Smooth muscle cell (in vitro differentiated cells): Measurements from ENCODE around the gene ESF1. TPM values are rescaled to one million over a fixed set of nuclear protein-coding genes. Genes with fewer than 3 reads are reported as not detected.

Experiments used
- DNase-seq: peaks from one replicate; lab custom pipeline; 2025; ENCODE audit not compliant: unreplicated experiment; lab: John Stamatoyannopoulos, UW
- H2AFZ ChIP-seq: fragments of 200-600 bp; sonication (generic); 2 replicates; pipeline ENCODE4 v1.6.0; 2016; ENCODE audit warnings: antibody characterized with exemption, low read depth, mild to moderate bottlenecking
- H3F3A ChIP-seq: fragments of 200-600 bp; sonication (generic); 2 replicates; pipeline ENCODE4 v1.6.0; 2017; ENCODE audit warnings: antibody characterized with exemption, low read depth
- H3K27ac ChIP-seq: fragments of 200-600 bp; sonication (generic); 2 replicates; pipeline ENCODE4 v1.5.1; 2016; ENCODE audit warnings: low read depth, mild to moderate bottlenecking
- H3K27me3 ChIP-seq: fragments of 200-600 bp; sonication (generic); 2 replicates; pipeline ENCODE4 v1.6.1; 2016; ENCODE audit warnings: low read depth, mild to moderate bottlenecking
- H3K36me3 ChIP-seq: fragments of 200-600 bp; sonication (generic); 2 replicates; pipeline ENCODE4 v1.5.1; 2016; ENCODE audit warnings: low read depth
- H3K4me1 ChIP-seq: fragments of 200-600 bp; sonication (generic); 2 replicates; pipeline ENCODE4 v1.5.1; 2016; ENCODE audit warnings: low read depth
- H3K4me2 ChIP-seq: fragments of 200-600 bp; sonication (generic); 2 replicates; pipeline ENCODE4 v1.6.0; 2016; ENCODE audit warnings: mild to moderate bottlenecking
- H3K4me3 ChIP-seq: fragments of 200-600 bp; sonication (generic); 2 replicates; pipeline ENCODE4 v1.5.1; 2016; ENCODE audit warnings: mild to moderate bottlenecking
- H3K79me2 ChIP-seq: fragments of 200-600 bp; sonication (generic); 2 replicates; pipeline ENCODE4 v1.6.0; 2016; ENCODE audit warnings: low read depth, mild to moderate bottlenecking
- H3K9ac ChIP-seq: fragments of 200-600 bp; sonication (generic); 2 replicates; pipeline ENCODE4 v1.6.0; 2016; ENCODE audit warnings: low read depth
- H3K9me3 ChIP-seq: fragments of 200-600 bp; sonication (generic); replicated peaks from 2 replicates; pipeline ENCODE4 v1.5.1; 2016; ENCODE audit warnings: low read depth
- H4K20me1 ChIP-seq: fragments of 200-600 bp; sonication (generic); 2 replicates; pipeline ENCODE4 v1.6.0; 2016; ENCODE audit warnings: low read depth
- WGBS: methylation state at CpG from one replicate; pipeline ENCODE4 v1.1.7; 2016; ENCODE audit warnings: low lambda C conversion rate; 5-methylcytosine and 5-hydroxymethylcytosine counted together
- polyA plus RNA-seq: library from polyadenylated mRNA; unstranded; fragments of >200 nt; fragmentation: Nextera tagmentation; extraction: Ambion mirVana; gene quantifications from 2 replicates; pipeline ENCODE4 v1.2.1, GENCODE V29; 2016
- total RNA-seq: library from RNA; depleted of rRNA; stranded (reverse); fragments of >200 nt; gene quantifications from 2 replicates; pipeline ENCODE4 v1.2.3, GENCODE V29; 2014
- TF ChIP-seq, protein P1 (sequence below): fragments of 200-600 bp; sonication (generic); IDR thresholded peaks from 2 replicates; pipeline ENCODE4 v1.5.1; 2017; ENCODE audit warnings: borderline replicate concordance, mild to moderate bottlenecking, antibody characterized with exemption; ENCODE audit not compliant: insufficient read depth, poor library complexity, severe bottlenecking

The ESF1 gene
- total and polyA plus RNA-seq, 2 experiments from 2014 or later: 5.6 to 9.3 TPM

DNA sequence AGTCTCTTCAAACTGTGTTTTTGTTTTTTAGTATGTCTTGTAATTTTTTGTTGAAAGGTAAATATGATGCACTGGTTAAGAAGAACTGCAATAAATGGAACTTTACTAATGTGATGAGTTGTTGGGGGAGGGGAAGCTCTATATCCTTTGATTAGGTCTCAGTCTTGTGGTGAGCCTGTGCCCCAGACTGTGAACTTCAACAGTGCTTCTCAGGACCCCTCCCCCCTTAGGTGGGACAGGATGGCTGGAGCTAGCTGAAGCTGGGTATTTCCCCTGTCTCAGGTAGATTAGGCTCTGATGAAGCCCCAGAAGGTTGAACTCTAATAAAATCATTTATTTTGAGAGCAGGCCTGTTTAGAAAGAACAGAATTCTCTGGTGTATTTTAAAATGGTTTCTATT, 114.6 kb downstream of the ESF1 start:
- no peaks in the 10 kb centered on the region for H3K36me3 ChIP-seq
- H4K20me1 ChIP-seq: no peaks in the 10 kb centered on the region
- no peaks in the 10 kb centered on the region for H3K79me2 ChIP-seq
- no peaks in the 10 kb centered on the region for H3K4me1 ChIP-seq
- DNase-seq: no peak
- no peaks in the 10 kb centered on the region for H3K27me3 ChIP-seq
- TF ChIP-seq, protein P1, sequence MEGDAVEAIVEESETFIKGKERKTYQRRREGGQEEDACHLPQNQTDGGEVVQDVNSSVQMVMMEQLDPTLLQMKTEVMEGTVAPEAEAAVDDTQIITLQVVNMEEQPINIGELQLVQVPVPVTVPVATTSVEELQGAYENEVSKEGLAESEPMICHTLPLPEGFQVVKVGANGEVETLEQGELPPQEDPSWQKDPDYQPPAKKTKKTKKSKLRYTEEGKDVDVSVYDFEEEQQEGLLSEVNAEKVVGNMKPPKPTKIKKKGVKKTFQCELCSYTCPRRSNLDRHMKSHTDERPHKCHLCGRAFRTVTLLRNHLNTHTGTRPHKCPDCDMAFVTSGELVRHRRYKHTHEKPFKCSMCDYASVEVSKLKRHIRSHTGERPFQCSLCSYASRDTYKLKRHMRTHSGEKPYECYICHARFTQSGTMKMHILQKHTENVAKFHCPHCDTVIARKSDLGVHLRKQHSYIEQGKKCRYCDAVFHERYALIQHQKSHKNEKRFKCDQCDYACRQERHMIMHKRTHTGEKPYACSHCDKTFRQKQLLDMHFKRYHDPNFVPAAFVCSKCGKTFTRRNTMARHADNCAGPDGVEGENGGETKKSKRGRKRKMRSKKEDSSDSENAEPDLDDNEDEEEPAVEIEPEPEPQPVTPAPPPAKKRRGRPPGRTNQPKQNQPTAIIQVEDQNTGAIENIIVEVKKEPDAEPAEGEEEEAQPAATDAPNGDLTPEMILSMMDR: no peak
- H3F3A ChIP-seq: no peaks in the 10 kb centered on the region
- H3K9me3 ChIP-seq: no peaks in the 10 kb centered on the region
- no peak overlapping the region for H3K4me2 ChIP-seq
- H3K27ac ChIP-seq: no peak overlapping the region
- no peak overlapping the region for H3K4me3 ChIP-seq
- no peak overlapping the region for H3K9ac ChIP-seq
- H2AFZ ChIP-seq: no peak overlapping the region

DNA sequence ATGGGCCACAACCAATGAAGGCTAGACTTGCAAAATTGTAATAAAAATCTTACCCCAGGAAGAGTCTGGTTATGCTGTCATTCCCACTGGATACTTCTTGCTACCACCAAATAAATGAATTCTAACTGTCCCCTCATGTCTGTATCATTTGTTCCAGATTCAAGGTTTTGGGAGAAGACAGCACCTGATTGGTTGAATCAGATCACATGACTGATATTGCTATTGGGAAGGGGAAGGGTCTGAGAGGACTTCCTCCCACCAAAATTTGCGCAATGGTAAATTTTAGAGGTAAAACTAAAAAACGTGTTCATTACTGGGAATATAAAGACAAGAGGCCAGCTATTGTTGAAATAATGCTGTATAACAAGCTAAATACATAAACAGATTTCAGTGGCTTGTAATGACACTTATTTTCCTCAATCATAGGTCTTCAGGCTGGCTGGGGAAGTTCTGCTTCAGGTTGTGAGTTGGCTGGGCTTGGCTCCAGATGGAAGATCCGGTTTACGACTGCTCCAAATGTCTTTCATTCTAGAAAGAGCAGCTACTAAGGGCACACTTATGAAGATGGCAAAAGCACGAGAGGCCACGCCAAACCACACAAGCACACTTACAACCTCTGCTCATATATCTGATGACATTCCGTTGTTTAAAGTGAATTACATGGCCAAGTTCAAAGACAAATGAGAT, 118.9 kb downstream of the ESF1 start:
- TF ChIP-seq, protein P1: no peak
- H2AFZ ChIP-seq: no peak overlapping the region
- no peak for DNase-seq
- no peaks in the 10 kb centered on the region for H3F3A ChIP-seq
- no peak overlapping the region for H3K9ac ChIP-seq
- no peaks in the 10 kb centered on the region for H4K20me1 ChIP-seq
- 90% methylated on average over 7 of the region's 7 CpGs for WGBS
- H3K27me3 ChIP-seq: no peaks in the 10 kb centered on the region
- H3K9me3 ChIP-seq: no peaks in the 10 kb centered on the region
- H3K27ac ChIP-seq: no peak overlapping the region
- no peaks in the 10 kb centered on the region for H3K79me2 ChIP-seq
- no peaks in the 10 kb centered on the region for H3K36me3 ChIP-seq
- H3K4me3 ChIP-seq: no peak overlapping the region
- no peaks in the 10 kb centered on the region for H3K4me1 ChIP-seq
- H3K4me2 ChIP-seq: no peak overlapping the region

Other genes starting within 250 kb of the ESF1 start
- gene TASP1, start 146.0 kb downstream of the ESF1 start, total RNA-seq: 11.2 and 17.5 TPM in 2 replicates
- gene TASP1, start 146.0 kb downstream of the ESF1 start, polyA plus RNA-seq: 6.4 and 11.3 TPM in 2 replicates
- 15.1 and 19.6 TPM in 2 replicates for gene NDUFAF5, start 109 bp upstream of the ESF1 start, total RNA-seq
- 23.7 and 27.9 TPM in 2 replicates for gene NDUFAF5, start 109 bp upstream of the ESF1 start, polyA plus RNA-seq
- not detected in 2 replicates for gene SEL1L2, start 205.7 kb upstream of the ESF1 start, total RNA-seq
- not detected in 2 replicates for gene SEL1L2, start 205.7 kb upstream of the ESF1 start, polyA plus RNA-seq
- gene MACROD2, start 210.6 kb upstream of the ESF1 start, total RNA-seq: 0.04 and 0.94 TPM in 2 replicates
- gene MACROD2, start 210.6 kb upstream of the ESF1 start, polyA plus RNA-seq: 0.32 and 0.89 TPM in 2 replicates